Cardiac fibroblast (primary cell): Measurements from ENCODE around the gene RAB36.

Source experiments
- DNase-seq, 2 donors: peaks; one replicate each; pipeline versions ENCODE4 v3.0.0 to v3.0.0-alpha.2; 2010; ENCODE audit warnings: low read depth in 2 of 2
- H3K4me3 ChIP-seq, 2 donors: replicated peaks in 1 of 2; 1 replicate in 1 of 2; 2 replicates in 1 of 2; pipeline ENCODE4 v1.5.1; 2011; ENCODE audit warnings: low read depth in 2 of 2, low read length in 2 of 2, mild to moderate bottlenecking in 2 of 2, moderate library complexity in 1 of 2
- TF ChIP-seq, protein P1 (sequence below): IDR thresholded peaks from one replicate; pipeline ENCODE4 v1.5.1; 2011; ENCODE audit warnings: low read depth, mild to moderate bottlenecking, low read length, inconsistent platforms

The RAB36 gene

DNA sequence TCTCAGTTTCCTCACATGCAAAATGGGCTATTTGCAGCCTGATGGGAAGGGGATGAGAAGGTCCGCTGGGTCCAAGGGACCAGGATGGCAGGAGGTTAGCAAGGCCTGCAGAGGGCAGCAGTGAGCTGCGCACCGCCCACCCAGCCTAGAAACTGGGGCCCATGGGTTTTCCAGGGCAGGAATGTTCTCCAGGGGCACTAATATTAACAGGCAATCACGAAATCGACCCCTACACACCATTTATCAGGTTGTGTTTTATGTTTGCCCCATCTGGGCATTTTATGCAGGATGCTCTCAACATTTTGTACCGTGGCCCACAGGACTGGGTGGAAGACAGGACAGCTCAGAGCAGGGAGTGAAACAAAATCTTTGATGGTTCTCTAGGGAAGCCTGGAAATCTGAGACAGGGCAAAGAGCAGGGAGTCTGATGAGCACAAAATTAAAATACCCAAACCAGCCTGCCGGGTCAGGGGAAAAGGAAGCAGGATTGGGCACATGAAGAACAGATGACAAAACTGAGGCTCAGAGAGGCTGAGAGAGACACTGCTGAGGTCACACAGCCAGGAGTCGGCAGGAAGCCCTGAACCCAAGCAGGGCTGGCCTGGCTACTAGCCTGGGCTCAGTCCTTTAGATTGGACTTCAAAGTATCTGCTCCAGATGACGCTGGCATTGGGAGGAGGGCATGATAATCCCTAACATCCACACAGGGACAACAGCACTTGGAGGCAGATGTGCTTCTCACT lies 33.4 kb downstream of the RAB36 start:
- DNase-seq: peak; percentile 62 to 68
- TF ChIP-seq, protein P1, sequence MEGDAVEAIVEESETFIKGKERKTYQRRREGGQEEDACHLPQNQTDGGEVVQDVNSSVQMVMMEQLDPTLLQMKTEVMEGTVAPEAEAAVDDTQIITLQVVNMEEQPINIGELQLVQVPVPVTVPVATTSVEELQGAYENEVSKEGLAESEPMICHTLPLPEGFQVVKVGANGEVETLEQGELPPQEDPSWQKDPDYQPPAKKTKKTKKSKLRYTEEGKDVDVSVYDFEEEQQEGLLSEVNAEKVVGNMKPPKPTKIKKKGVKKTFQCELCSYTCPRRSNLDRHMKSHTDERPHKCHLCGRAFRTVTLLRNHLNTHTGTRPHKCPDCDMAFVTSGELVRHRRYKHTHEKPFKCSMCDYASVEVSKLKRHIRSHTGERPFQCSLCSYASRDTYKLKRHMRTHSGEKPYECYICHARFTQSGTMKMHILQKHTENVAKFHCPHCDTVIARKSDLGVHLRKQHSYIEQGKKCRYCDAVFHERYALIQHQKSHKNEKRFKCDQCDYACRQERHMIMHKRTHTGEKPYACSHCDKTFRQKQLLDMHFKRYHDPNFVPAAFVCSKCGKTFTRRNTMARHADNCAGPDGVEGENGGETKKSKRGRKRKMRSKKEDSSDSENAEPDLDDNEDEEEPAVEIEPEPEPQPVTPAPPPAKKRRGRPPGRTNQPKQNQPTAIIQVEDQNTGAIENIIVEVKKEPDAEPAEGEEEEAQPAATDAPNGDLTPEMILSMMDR: peak; percentile 98
- H3K4me3 ChIP-seq: no peak overlapping the region

DNA sequence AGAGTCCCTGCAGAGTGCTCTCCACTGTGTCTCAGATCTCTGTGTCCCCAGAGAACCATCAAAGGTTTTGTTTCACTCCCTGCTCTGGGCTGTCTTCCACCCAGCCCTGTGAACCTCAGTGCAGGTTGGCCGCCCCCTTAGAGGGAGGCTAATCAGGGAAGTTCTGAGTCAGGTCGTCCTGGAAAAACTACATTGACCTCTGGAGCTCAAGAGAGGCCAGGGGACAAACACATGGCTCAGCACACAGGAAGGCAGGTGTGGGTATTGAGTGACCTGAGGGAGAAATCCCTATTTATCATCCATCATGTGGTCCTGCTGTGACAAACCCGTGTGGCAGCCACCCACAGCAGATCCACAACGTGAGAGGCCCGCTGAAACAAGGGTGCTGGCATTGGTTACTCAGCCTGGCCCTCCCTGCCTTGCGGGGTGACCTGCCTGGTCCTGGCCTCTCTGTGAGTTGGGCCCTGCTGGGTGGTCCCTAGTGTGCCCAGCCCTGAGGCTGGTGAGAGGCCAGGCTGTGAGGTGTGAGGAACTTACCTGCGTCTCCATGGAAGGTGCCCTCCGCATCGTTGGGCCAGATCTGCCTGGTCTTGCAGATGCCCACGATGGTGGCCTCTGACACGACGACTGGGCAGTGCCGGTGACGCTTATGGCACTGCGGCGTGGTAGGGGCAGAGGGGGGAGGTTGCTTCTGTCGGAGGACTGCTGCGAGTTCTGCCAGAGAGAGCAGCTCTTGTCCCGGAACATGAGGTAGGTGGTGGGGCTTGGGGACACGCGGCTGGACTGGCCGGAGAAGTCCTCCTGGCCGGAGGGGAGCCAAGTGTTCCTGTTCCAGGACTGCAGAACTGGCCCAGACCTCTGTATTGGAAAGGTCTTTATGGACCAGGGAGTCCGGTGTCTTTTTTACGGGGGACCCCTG lies 34.4 kb downstream of the RAB36 start:
- DNase-seq: peak in 1 of 2 donors; percentile 26
- TF ChIP-seq, protein P1: no peak
- H3K4me3 ChIP-seq: peak overlapping the region; percentile 37 to 77

DNA sequence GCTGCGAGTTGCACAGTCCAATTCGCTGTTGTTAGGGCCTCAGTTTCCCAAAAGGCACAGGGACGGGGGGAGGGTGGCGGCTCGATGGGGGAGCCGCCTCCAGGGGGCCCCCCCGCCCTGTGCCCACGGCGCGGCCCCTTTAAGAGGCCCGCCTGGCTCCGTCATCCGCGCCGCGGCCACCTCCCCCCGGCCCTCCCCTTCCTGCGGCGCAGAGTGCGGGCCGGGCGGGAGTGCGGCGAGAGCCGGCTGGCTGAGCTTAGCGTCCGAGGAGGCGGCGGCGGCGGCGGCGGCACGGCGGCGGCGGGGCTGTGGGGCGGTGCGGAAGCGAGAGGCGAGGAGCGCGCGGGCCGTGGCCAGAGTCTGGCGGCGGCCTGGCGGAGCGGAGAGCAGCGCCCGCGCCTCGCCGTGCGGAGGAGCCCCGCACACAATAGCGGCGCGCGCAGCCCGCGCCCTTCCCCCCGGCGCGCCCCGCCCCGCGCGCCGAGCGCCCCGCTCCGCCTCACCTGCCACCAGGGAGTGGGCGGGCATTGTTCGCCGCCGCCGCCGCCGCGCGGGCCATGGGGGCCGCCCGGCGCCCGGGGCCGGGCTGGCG lies 35.1 kb downstream of the RAB36 start, which contains the start of gene BCR:
BCR (plus strand) TSS at position 209 of the 592 bp plus-strand sequence. CDS start 452 bp downstream, outside the sequence.
- peak within 1 kb of the TSS; percentile 77 to 84 for H3K4me3 ChIP-seq
- TF ChIP-seq, protein P1: no peak
- peak; percentile 67 to 76 for DNase-seq

DNA sequence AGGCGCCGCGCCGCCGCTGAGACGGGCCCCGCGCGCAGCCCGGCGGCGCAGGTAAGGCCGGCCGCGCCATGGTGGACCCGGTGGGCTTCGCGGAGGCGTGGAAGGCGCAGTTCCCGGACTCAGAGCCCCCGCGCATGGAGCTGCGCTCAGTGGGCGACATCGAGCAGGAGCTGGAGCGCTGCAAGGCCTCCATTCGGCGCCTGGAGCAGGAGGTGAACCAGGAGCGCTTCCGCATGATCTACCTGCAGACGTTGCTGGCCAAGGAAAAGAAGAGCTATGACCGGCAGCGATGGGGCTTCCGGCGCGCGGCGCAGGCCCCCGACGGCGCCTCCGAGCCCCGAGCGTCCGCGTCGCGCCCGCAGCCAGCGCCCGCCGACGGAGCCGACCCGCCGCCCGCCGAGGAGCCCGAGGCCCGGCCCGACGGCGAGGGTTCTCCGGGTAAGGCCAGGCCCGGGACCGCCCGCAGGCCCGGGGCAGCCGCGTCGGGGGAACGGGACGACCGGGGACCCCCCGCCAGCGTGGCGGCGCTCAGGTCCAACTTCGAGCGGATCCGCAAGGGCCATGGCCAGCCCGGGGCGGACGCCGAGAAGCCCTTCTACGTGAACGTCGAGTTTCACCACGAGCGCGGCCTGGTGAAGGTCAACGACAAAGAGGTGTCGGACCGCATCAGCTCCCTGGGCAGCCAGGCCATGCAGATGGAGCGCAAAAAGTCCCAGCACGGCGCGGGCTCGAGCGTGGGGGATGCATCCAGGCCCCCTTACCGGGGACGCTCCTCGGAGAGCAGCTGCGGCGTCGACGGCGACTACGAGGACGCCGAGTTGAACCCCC lies 35.8 kb downstream of the RAB36 start:
- no peak for DNase-seq
- TF ChIP-seq, protein P1: no peak

DNA sequence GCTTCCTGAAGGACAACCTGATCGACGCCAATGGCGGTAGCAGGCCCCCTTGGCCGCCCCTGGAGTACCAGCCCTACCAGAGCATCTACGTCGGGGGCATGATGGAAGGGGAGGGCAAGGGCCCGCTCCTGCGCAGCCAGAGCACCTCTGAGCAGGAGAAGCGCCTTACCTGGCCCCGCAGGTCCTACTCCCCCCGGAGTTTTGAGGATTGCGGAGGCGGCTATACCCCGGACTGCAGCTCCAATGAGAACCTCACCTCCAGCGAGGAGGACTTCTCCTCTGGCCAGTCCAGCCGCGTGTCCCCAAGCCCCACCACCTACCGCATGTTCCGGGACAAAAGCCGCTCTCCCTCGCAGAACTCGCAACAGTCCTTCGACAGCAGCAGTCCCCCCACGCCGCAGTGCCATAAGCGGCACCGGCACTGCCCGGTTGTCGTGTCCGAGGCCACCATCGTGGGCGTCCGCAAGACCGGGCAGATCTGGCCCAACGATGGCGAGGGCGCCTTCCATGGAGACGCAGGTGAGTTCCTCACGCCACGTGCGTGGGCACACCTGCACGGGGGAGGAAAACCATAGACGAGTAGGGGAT lies 36.5 kb downstream of the RAB36 start:
- no peak for DNase-seq
- peak overlapping the region; percentile 55 to 77 for H3K4me3 ChIP-seq
- TF ChIP-seq, protein P1: no peak

More for the DNA sequence above, 35.8 kb downstream of the RAB36 start:
- peak overlapping the region; percentile 77 to 84 for H3K4me3 ChIP-seq
